H1 (cell line): ENCODE results near the gene SMARCAL1. TPM values are rescaled to one million over a fixed set of nuclear protein-coding genes. Genes with fewer than 3 reads are reported as not detected.

Experiments
- CTCF ChIA-PET: fragments of 300-600 bp; sonication (Branson Sonifier 250); formaldehyde crosslinking; loops from one replicate; lab custom pipeline; 2021; ENCODE audit not compliant: partially characterized antibody; lab: Charles Lee
- POLR2A ChIA-PET: fragments of 300-600 bp; sonication (Branson Sonifier 250); formaldehyde crosslinking; loops from one replicate; lab custom pipeline; 2021; ENCODE audit warnings: inconsistent platforms; ENCODE audit not compliant: partially characterized antibody; lab: Charles Lee
- DNase-seq, 2 experiments: peaks; one replicate each; pipeline versions ENCODE4 v3.0.0 to v3.0.0-alpha.2; 2010 to 2022; ENCODE audit warnings: low spot score in 2 of 2, low read depth in 1 of 2, mixed read lengths in 1 of 2
- FAIRE-seq: peaks from 2 replicates; lab custom pipeline; 2011; peaks lifted over from hg19 to GRCh38; lab: Jason Lieb, UNC
- H2AFZ ChIP-seq: 2 replicates; pipeline ENCODE4 v1.8.1; 2012; ENCODE audit warnings: low read length, inconsistent platforms
- H2AK5ac ChIP-seq: 2 replicates; pipeline ENCODE4 v1.6.1; 2013; ENCODE audit warnings: low read depth, low read length
- H2BK120ac ChIP-seq: replicated peaks from 2 replicates; pipeline ENCODE3; 2013; ENCODE audit warnings: low read depth, low read length, inconsistent platforms
- H2BK12ac ChIP-seq: 2 replicates; pipeline ENCODE4 v1.6.1; 2013; ENCODE audit warnings: low read depth, low read length
- H2BK15ac ChIP-seq: 2 replicates; pipeline ENCODE4 v1.6.1; 2013; ENCODE audit warnings: low read length
- H2BK20ac ChIP-seq: 2 replicates; pipeline ENCODE4 v1.6.1; 2013; ENCODE audit warnings: low read length
- H2BK5ac ChIP-seq: 2 replicates; pipeline ENCODE4 v1.6.1; 2013; ENCODE audit warnings: low read depth, low read length
- H3K14ac ChIP-seq: 2 replicates; pipeline ENCODE4 v1.6.1; 2013; ENCODE audit warnings: inconsistent platforms; ENCODE audit not compliant: insufficient read length
- H3K18ac ChIP-seq: 2 replicates; pipeline ENCODE4 v1.6.1; 2013; ENCODE audit warnings: low read length; ENCODE audit errors: extremely low read depth
- H3K23ac ChIP-seq: 2 replicates; pipeline ENCODE4 v1.6.1; 2013; ENCODE audit warnings: inconsistent platforms; ENCODE audit not compliant: insufficient read length
- H3K23me2 ChIP-seq: 2 replicates; pipeline ENCODE4 v1.6.1; 2013; ENCODE audit warnings: low read depth, low read length
- H3K27ac ChIP-seq: 2 replicates; pipeline ENCODE4 v1.6.1; 2011; ENCODE audit warnings: low read depth, low read length, inconsistent platforms
- H3K27me3 ChIP-seq, 4 experiments: replicated peaks in 1 of 4; 1 replicate in 1 of 4; 2 replicates in 3 of 4; pipeline versions ENCODE4 v1.6.1 to v1.8.1; 2011 to 2013; ENCODE audit warnings: low read length in 3 of 4, mild to moderate bottlenecking in 3 of 4, inconsistent platforms in 2 of 4, mixed read lengths in 2 of 4, moderate library complexity in 1 of 4; ENCODE audit not compliant: control insufficient read depth in 3 of 4, insufficient read depth in 3 of 4; ENCODE audit errors: extremely low read depth in 1 of 4
- H3K36me3 ChIP-seq, 4 experiments: 2 replicates each; pipeline versions ENCODE4 v1.6.1 to v1.8.1; 2011 to 2013; ENCODE audit warnings: mild to moderate bottlenecking in 4 of 4, low read length in 3 of 4, moderate library complexity in 2 of 4, control low read depth in 1 of 4, inconsistent platforms in 1 of 4; ENCODE audit not compliant: insufficient read depth in 4 of 4, control insufficient read depth in 2 of 4
- H3K4ac ChIP-seq: replicated peaks from 2 replicates; pipeline ENCODE3; 2013; ENCODE audit warnings: low read length, low read depth, mixed read lengths, inconsistent platforms; ENCODE audit not compliant: insufficient read length
- H3K4me1 ChIP-seq, 4 experiments: replicated peaks in 1 of 4; 1 replicate in 1 of 4; 2 replicates in 3 of 4; pipeline versions ENCODE4 v1.6.1 to v1.8.1; 2011 to 2013; ENCODE audit warnings: low read length in 3 of 4, inconsistent platforms in 2 of 4, mixed read lengths in 1 of 4; ENCODE audit not compliant: insufficient read depth in 4 of 4, control insufficient read depth in 3 of 4
- H3K4me2 ChIP-seq, 2 experiments: 2 replicates each; pipeline versions ENCODE4 v1.6.1 to v1.8.1; 2011 to 2013; ENCODE audit warnings: low read depth in 2 of 2, low read length in 2 of 2, control low read depth in 1 of 2, inconsistent platforms in 1 of 2, mild to moderate bottlenecking in 1 of 2; ENCODE audit not compliant: insufficient read depth in 1 of 2
- H3K4me3 ChIP-seq, 4 experiments: fragments of 200-600, 300-600 bp in 1 of 4; sonication (generic), shearing (Covaris generic), sonication (Bioruptor Twin) in 1 of 4; 2 replicates each; pipeline versions ENCODE4 v1.5.1 to v1.8.1; 2011 to 2016; ENCODE audit warnings: low read length in 4 of 4, low read depth in 3 of 4, control low read depth in 2 of 4, inconsistent platforms in 2 of 4, mild to moderate bottlenecking in 2 of 4, mixed read lengths in 1 of 4, moderate library complexity in 1 of 4; ENCODE audit not compliant: insufficient read depth in 2 of 4; ENCODE audit errors: extremely low read depth in 1 of 4
- H3K56ac ChIP-seq: replicated peaks from 2 replicates; pipeline ENCODE3; 2013; ENCODE audit warnings: low read depth, mild to moderate bottlenecking, mixed read lengths, low read length, inconsistent platforms; ENCODE audit not compliant: insufficient read length
- H3K79me1 ChIP-seq: 2 replicates; pipeline ENCODE4 v1.6.1; 2013; ENCODE audit warnings: low read depth, low read length, control low read depth
- H3K79me2 ChIP-seq, 2 experiments: 2 replicates each; pipeline versions ENCODE4 v1.6.1 to v1.8.1; 2012 to 2013; ENCODE audit warnings: low read length in 2 of 2, mild to moderate bottlenecking in 2 of 2, inconsistent platforms in 1 of 2; ENCODE audit not compliant: insufficient read depth in 2 of 2, control insufficient read depth in 1 of 2
- H3K9ac ChIP-seq, 4 experiments: replicated peaks in 1 of 4; 1 replicate in 1 of 4; 2 replicates in 3 of 4; pipeline versions ENCODE4 v1.6.1 to v1.8.1; 2011 to 2013; ENCODE audit warnings: low read depth in 3 of 4, low read length in 3 of 4, control low read depth in 2 of 4, mild to moderate bottlenecking in 2 of 4, moderate library complexity in 2 of 4, inconsistent platforms in 1 of 4; ENCODE audit errors: extremely low read depth in 1 of 4
- H3K9me3 ChIP-seq, 2 experiments: 2 replicates each; pipeline versions ENCODE4 v1.6.1 to v1.8.1; 2012 to 2013; ENCODE audit warnings: mild to moderate bottlenecking in 2 of 2, moderate library complexity in 2 of 2, control low read depth in 1 of 2, inconsistent platforms in 1 of 2, low read depth in 1 of 2, low read length in 1 of 2, mixed read lengths in 1 of 2; ENCODE audit not compliant: insufficient read depth in 2 of 2
- H4K20me1 ChIP-seq, 2 experiments: replicated peaks in 1 of 2; 2 replicates each; pipeline versions ENCODE3 to v1.8.1; 2011 to 2013; ENCODE audit warnings: inconsistent platforms in 2 of 2, low read length in 2 of 2, mild to moderate bottlenecking in 1 of 2; ENCODE audit not compliant: insufficient read depth in 2 of 2, control insufficient read depth in 1 of 2
- H4K5ac ChIP-seq: 2 replicates; pipeline ENCODE4 v1.6.1; 2013; ENCODE audit warnings: low read length, low read depth, mixed read lengths, inconsistent platforms; ENCODE audit not compliant: insufficient read length
- H4K8ac ChIP-seq: 2 replicates; pipeline ENCODE4 v1.8.0; 2013; ENCODE audit warnings: mild to moderate bottlenecking, moderate library complexity, low read length, inconsistent platforms; ENCODE audit not compliant: insufficient read depth; ENCODE audit errors: extremely low read depth
- H4K91ac ChIP-seq: replicated peaks from 2 replicates; pipeline ENCODE3; 2013; ENCODE audit warnings: low read length, mixed read lengths, inconsistent platforms; ENCODE audit not compliant: insufficient read length
- EGR1 ChIP-seq: IDR thresholded peaks from 2 replicates; pipeline ENCODE4 v1.6.1; 2011; ENCODE audit warnings: low read depth, low read length, borderline replicate concordance
- POU5F1 ChIP-seq: IDR thresholded peaks from 2 replicates; pipeline ENCODE4 v1.6.1; 2011; ENCODE audit warnings: low read depth, mild to moderate bottlenecking, low read length, moderate library complexity
- WGBS, 2 experiments: shearing (Covaris generic) in 1 of 2; methylation state at CpG; one replicate each; pipeline versions ENCODE4 v1.1.6 to v1.1.7; 2013 to 2015; ENCODE audit warnings: low lambda C conversion rate in 2 of 2, mixed read lengths in 2 of 2, inconsistent platforms in 1 of 2, low coverage in 1 of 2, missing lambda C conversion rate in 1 of 2; ENCODE audit not compliant: insufficient replicate concordance in 2 of 2, insufficient coverage in 1 of 2, insufficient read length in 1 of 2; ENCODE audit errors: extremely low coverage in 1 of 2, missing lambda C conversion rate in 1 of 2; 5-methylcytosine and 5-hydroxymethylcytosine counted together
- polyA plus RNA-seq, 7 experiments: library from polyadenylated mRNA; depleted of rRNA in 3 of 7; stranded (reverse) in 5 of 7; unstranded in 2 of 7; fragments of >200 nt in 5 of 7; fragments of 200-250 nt in 2 of 7; gene quantifications; 1 replicate in 5 of 7; 2 replicates in 1 of 7; 4 replicates in 1 of 7; pipeline versions ENCODE4 v1.2.1 to v1.2.3, GENCODE V29; 2011 to 2013; ENCODE audit warnings: missing spikeins in 2 of 7, mixed read lengths in 2 of 7
- total RNA-seq: library from RNA; stranded (reverse); fragmentation: NEBNext Ultra II Directional; extraction: Animal tissue kit (Norgen Biotek cat#: 25700); gene quantifications from 2 replicates; pipeline ENCODE4 v1.2.1, GENCODE V29; 2021

Gene SMARCAL1
- total and polyA plus RNA-seq, 2 of the 8 experiments (the other 6 are each of a cell fraction or from before 2014, with no cell fraction given), result 17.6 to 17.9 TPM

DNA sequence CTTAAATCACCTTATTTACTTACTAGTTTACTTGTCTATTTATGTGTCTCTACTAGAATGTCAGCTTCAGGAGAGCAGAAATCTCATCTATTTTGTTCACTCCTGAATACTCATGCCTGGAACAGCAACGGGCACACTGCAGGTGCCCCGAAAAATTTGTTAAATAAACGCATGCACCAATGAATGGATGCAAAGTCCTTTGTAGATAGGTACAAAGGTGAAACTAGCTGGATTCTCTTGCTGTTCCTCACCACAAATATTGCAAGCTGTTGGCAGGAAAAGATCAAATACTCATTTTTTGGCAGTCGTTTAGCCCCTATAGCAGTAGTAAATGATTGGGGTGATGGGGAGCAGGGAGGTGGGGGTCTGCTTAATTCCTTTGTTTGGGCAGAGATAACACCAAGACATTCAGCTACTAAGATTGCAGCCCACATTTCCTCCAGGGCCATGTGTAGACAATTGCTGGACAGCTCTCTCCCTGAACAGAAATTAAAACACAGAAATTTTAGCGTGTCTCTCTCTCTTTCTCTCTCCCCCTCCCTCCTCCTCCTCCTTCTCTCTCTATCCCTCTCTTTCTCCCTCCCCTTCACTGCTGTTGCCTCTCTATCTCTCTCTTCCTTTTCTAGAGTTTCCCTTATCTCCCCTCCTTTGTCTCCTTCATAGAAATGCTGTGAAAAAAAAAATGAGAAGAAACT lies 45.4 kb upstream of the SMARCAL1 start:
- DNase-seq (no peak), FAIRE-seq (no peak)
- TF ChIP-seq POU5F1 (no peak), EGR1 (peak; percentile 73)
- H4K91ac ChIP-seq, result no peak overlapping the region
- WGBS, 2 experiments, result 84% methylated on average over 5 of the region's 5 CpGs; no CpG with 5 or more reads in 1 of the 2 experiments
- H2BK5ac ChIP-seq, result no peak overlapping the region
- ChIA-PET POLR2A (interaction anchor here (0.6 to 1.2 kb wide), 3 partner anchors 20 to 114 kb away, joined by 3 to 5 read pairs (median 3); no protein-coding TSS in a partner anchor), CTCF (interaction anchor here (0.6 to 4.0 kb wide), 12 partner anchors 13 to 315 kb away, joined by 3 to 19 read pairs (median 4); no protein-coding TSS in a partner anchor)
- peaks cover 11% of the 10 kb centered on the region; the same call in 1 of the 2 replicates for H3K23me2 ChIP-seq
- H2AFZ ChIP-seq, result no peak overlapping the region
- no peaks in the 10 kb centered on the region for H3K36me3 ChIP-seq
- H3K4me2 ChIP-seq, result no peak overlapping the region
- H2BK20ac ChIP-seq, result no peak overlapping the region
- H2BK120ac ChIP-seq, result no peak overlapping the region
- no peaks in the 10 kb centered on the region for H3K79me1 ChIP-seq
- H4K5ac ChIP-seq, result no peak overlapping the region
- no peak overlapping the region for H3K14ac ChIP-seq
- H3K27ac ChIP-seq, result no peak overlapping the region
- H3K79me2 ChIP-seq, result no peaks in the 10 kb centered on the region
- no peak overlapping the region for H3K4me3 ChIP-seq
- no peaks in the 10 kb centered on the region for H3K9me3 ChIP-seq
- H3K9ac ChIP-seq, result no peak overlapping the region
- no peak overlapping the region for H3K18ac ChIP-seq
- H4K20me1 ChIP-seq, result no peaks in the 10 kb centered on the region
- H3K27me3 ChIP-seq, result peaks cover 0 to 3% (median 0%) of the 10 kb centered on the region in 4 experiments; a peak in 4 of 7 replicates
- H3K56ac ChIP-seq, result no peak overlapping the region
- no peak overlapping the region for H2BK12ac ChIP-seq
- no peak overlapping the region for H4K8ac ChIP-seq
- H3K4me1 ChIP-seq, result peaks cover 3 to 16% (median 4%) of the 10 kb centered on the region in 4 experiments; a peak in 5 of 7 replicates
- H2BK15ac ChIP-seq, result no peak overlapping the region
- no peak overlapping the region for H3K4ac ChIP-seq
- H2AK5ac ChIP-seq, result no peak overlapping the region
- no peak overlapping the region for H3K23ac ChIP-seq
